Measurements from ENCODE around the gene ARID5A. TPM values are rescaled to one million over a fixed set of nuclear protein-coding genes. Genes with fewer than 3 reads are reported as not detected.

ARID5A gene
- polyA plus RNA-seq, 3 donors: 27.8 to 38.8 (median 37.7) TPM

GRCh38 chr2:96530144-96530430, 6.5 kb upstream of the ARID5A start:
- H3K27ac ChIP-seq (ENCODE audit: low read depth in 1 of 2, low read length in 2 of 2): no peak overlapping the region
- intact Hi-C loops (cut with micrococcal nuclease): loop anchor here (10.0 kb wide), 1 partner anchor 385 kb away; the partner anchor contains the start of gene DUSP2 (in 2 of the 2)
- H3K4me2 ChIP-seq (replicated peaks; ENCODE audit: extremely low read depth, low read length, poor library complexity, severe bottlenecking): no peak overlapping the region
- H3K9me3 Mint-ChIP-seq: peaks cover 0 to 5% (median 0%) of the 10 kb centered on the region in 7 donors
- no peak for DNase-seq
- H3K27me3 ChIP-seq (ENCODE audit: control insufficient read depth in 2 of 2, insufficient read depth in 2 of 2, low read length in 2 of 2): no peaks in the 10 kb centered on the region
- H3K27ac Mint-ChIP-seq: peak overlapping the region in 1 of 7 donors; percentile 4
- H3K36me3 ChIP-seq (replicated peaks in 1 of 2; ENCODE audit: control insufficient read depth in 1 of 2, insufficient read depth in 2 of 2, low read length in 2 of 2): no peaks in the 10 kb centered on the region
- no peaks in the 10 kb centered on the region for H3K9me3 ChIP-seq (replicated peaks in 1 of 2; ENCODE audit: control insufficient read depth in 1 of 2, insufficient read depth in 1 of 2, low read length in 2 of 2)
- H3K27me3 Mint-ChIP-seq (ENCODE audit: low read depth in 3 of 3): peaks cover 13 to 33% (median 29%) of the 10 kb centered on the region in 3 donors
- no peak overlapping the region for H2AFZ ChIP-seq (ENCODE audit: insufficient read depth, low read depth, low read length, poor library complexity, severe bottlenecking)
- H3K9ac ChIP-seq (ENCODE audit: insufficient read depth, low read length, poor library complexity, severe bottlenecking): no peak overlapping the region
- 94% methylated on average over 6 of the region's 6 CpGs for WGBS (ENCODE audit: insufficient coverage)
- no peaks in the 10 kb centered on the region for H3K79me2 ChIP-seq (ENCODE audit: insufficient read depth, low read length)
- H3K4me1 ChIP-seq (ENCODE audit: control insufficient read depth in 1 of 2, insufficient read depth in 2 of 2, low read length in 2 of 2): peaks cover 67 to 77% of the 10 kb centered on the region in 2 donors
- H3K4me3 ChIP-seq (replicated peaks in 1 of 3; ENCODE audit: low read depth in 2 of 3, low read length in 3 of 3): no peak overlapping the region
- peak overlapping the region in 1 of 2 donors; percentile 53 for H3K4me3 Mint-ChIP-seq
- TF ChIP-seq CTCF (IDR thresholded peaks at IDR 0.05): no peak
- H3K36me3 Mint-ChIP-seq: peaks cover 0 to 8% of the 10 kb centered on the region in 2 donors
- no peaks in the 10 kb centered on the region for H4K20me1 ChIP-seq (ENCODE audit: insufficient read depth, low read length)
- H3K4me1 Mint-ChIP-seq: peaks cover 71% of the 10 kb centered on the region

GRCh38 chr2:96530474-96531357, 5.8 kb upstream of the ARID5A start:
- no peaks in the 10 kb centered on the region for H3K27me3 ChIP-seq (ENCODE audit: control insufficient read depth in 2 of 2, insufficient read depth in 2 of 2, low read length in 2 of 2)
- H2AFZ ChIP-seq (ENCODE audit: insufficient read depth, low read depth, low read length, poor library complexity, severe bottlenecking): no peak overlapping the region
- H3K4me1 Mint-ChIP-seq: peaks cover 72% of the 10 kb centered on the region
- peaks cover 71 to 83% of the 10 kb centered on the region in 2 donors for H3K4me1 ChIP-seq (ENCODE audit: control insufficient read depth in 1 of 2, insufficient read depth in 2 of 2, low read length in 2 of 2)
- peaks cover 0 to 8% of the 10 kb centered on the region in 2 donors for H3K36me3 Mint-ChIP-seq
- TF ChIP-seq CTCF (IDR thresholded peaks at IDR 0.05): no peak
- H3K4me3 Mint-ChIP-seq: no peak overlapping the region
- H3K9me3 Mint-ChIP-seq: peaks cover 0 to 4% (median 0%) of the 10 kb centered on the region in 7 donors
- no peaks in the 10 kb centered on the region for H3K79me2 ChIP-seq (ENCODE audit: insufficient read depth, low read length)
- 79% methylated on average over 11 of the region's 16 CpGs for WGBS (ENCODE audit: insufficient coverage)
- H3K9ac ChIP-seq (ENCODE audit: insufficient read depth, low read length, poor library complexity, severe bottlenecking): no peak overlapping the region
- DNase-seq: no peak
- H3K27ac ChIP-seq (ENCODE audit: low read depth in 1 of 2, low read length in 2 of 2): no peak overlapping the region
- intact Hi-C loops (cut with micrococcal nuclease): loop anchor here (10.0 kb wide), 1 partner anchor 386 kb away; the partner anchor contains the start of gene DUSP2 (in 2 of the 2)
- peaks cover 13 to 33% (median 28%) of the 10 kb centered on the region in 3 donors for H3K27me3 Mint-ChIP-seq (ENCODE audit: low read depth in 3 of 3)
- H3K9me3 ChIP-seq (replicated peaks in 1 of 2; ENCODE audit: control insufficient read depth in 1 of 2, insufficient read depth in 1 of 2, low read length in 2 of 2): no peaks in the 10 kb centered on the region
- no peaks in the 10 kb centered on the region for H3K36me3 ChIP-seq (replicated peaks in 1 of 2; ENCODE audit: control insufficient read depth in 1 of 2, insufficient read depth in 2 of 2, low read length in 2 of 2)
- no peaks in the 10 kb centered on the region for H4K20me1 ChIP-seq (ENCODE audit: insufficient read depth, low read length)
- peak overlapping the region in 5 of 7 donors; percentile 24 to 95 (median 88) for H3K27ac Mint-ChIP-seq
- H3K4me2 ChIP-seq (replicated peaks; ENCODE audit: extremely low read depth, low read length, poor library complexity, severe bottlenecking): peak overlapping the region; percentile 78
- no peak overlapping the region for H3K4me3 ChIP-seq (replicated peaks in 1 of 3; ENCODE audit: low read depth in 2 of 3, low read length in 3 of 3)
